HS-5 (cell line): ENCODE measurements around the gene TTC33.
"Not testable (repeated sequence)": the region's sequence is repeated elsewhere in the genome, so short reads cannot be mapped to it uniquely, and the experiment has no call there.

ENCODE experiments used
- DNase-seq: peaks from one replicate; pipeline ENCODE4 v3.0.0-alpha.2; 2012; ENCODE audit warnings: low read depth

Gene TTC33, protein sequence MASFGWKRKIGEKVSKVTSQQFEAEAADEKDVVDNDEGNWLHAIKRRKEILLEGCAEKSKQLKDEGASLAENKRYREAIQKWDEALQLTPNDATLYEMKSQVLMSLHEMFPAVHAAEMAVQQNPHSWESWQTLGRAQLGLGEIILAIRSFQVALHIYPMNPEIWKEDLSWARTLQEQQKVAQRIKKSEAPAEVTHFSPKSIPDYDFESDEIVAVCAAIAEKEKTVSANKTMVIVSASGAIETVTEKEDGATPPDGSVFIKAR

DNA sequence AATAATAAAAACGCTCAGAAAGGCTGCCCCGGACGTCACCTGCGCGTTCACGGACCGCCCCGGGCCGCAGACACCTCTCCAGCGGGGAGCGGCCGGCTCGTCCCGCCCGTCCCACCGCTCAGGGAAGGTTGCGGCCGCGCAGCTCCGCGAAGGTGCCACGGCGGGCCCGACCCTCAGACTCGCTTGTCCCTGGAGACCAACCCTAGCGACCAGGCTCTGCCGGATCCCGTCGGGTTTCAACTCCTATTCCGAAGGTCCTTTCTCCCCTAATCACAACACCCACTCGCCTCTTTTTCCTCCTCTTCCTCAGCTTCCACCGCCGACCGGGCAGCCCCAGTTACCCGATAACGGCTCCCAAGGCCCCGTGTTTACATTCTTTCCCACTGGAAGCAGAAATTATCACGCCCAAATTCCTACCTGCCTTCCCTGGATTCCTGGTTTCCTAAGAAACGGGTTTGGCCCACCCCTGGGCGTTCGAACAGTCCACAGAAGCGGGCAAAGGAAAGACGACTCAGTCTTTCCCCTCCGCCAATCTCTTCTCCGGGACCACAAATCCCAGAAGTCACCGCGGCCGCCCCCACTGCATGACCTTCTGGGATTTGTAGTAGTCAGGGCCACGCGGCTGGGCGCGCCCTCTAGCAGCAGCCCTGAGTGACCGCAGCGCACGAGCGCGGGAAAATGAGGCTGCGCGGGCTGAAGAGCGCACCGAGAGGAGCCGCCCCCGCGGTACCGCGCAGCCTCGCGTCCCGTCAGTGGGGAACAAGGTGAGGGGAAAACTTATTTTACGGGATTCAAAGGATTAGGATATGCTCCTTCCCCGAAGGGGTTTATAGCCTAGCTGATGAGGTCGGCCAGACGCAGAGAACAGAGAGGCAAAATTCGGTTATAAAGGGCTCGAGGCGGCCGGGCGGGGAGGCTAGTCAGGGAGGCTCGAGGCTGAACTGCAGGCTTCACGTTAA lies at the start of gene TTC33:
TSS of gene TTC33 (minus strand) at position 555 of the 959 bp plus-strand sequence. CDS start 8,943 bp downstream, outside the sequence.
- peak; percentile 86 for DNase-seq

DNA sequence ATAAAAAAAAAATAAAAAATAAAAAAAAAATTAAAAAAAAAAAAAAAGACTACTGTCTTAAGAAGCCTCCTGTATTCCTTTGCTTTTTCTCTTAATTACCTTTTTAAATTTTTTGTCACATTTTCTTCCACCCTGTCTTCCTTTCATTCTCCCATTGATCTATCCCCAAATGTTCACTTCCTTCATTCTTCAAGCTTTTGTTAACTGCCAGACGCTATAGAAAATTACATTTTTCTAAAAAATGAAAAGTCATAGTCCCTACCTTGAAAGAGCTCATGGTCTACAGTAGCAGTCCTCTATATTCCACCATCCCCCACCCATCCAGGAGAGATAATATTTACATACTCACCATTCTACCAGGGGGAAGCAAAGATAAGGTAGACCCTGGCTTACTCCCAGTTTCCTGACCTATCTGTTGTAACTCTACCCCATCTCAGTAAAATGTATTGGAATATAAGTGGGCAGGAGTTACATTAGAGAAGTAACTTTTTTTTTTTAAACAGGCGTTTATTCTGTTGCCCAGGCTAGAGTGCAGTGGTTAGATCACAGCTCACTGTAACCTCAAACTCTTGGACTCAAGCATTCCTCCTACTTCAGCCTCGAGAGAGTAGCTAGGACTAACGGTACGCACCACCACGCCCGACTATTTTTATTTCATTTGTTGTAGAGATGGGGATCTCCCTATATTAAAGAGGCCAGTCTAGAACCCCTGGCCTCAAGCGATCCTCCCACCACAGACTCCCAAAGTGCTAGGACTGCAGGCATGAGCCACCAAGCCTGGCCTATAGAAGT lies 46.2 kb upstream of the TTC33 start:
- no peak for DNase-seq

DNA sequence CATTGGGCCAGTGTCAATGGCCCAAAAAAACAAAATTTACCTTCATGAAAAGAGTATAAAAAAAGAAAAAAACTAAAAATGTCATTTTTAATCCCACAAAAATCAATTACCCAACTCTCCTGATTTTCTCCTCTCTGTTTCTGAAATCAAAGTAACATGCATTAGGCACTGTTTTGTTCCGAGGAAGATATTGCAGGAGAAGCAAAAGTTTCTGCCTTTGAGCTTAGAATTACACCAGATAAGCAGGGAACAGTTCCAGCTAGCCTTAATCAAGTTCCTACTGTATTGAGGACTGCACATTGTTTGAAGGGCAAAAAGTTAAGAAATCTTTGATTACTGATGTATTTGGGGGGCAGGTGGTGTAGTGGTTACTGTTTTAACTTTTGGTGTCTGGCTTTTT lies 43.5 kb upstream of the TTC33 start:
- DNase-seq, result no peak

DNA sequence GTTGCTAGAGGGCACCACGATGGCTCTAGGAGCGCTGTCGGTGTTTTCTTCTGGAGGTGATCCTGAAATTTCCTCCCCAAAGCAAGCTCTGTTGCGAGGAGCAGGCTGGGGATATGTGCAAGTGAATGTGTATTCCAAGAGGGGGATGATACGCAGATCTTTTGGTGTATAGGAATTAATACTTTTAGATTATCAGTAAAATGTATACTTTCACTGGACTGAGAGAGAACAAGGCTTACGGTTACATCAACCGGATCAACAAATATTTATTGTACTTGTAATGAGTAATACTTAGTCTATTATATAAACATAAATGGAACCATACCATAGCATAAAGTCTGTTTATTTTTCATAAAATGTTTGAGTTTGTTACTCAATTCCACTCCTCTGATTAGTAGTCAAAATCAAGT lies 43.0 kb upstream of the TTC33 start:
- no peak for DNase-seq

DNA sequence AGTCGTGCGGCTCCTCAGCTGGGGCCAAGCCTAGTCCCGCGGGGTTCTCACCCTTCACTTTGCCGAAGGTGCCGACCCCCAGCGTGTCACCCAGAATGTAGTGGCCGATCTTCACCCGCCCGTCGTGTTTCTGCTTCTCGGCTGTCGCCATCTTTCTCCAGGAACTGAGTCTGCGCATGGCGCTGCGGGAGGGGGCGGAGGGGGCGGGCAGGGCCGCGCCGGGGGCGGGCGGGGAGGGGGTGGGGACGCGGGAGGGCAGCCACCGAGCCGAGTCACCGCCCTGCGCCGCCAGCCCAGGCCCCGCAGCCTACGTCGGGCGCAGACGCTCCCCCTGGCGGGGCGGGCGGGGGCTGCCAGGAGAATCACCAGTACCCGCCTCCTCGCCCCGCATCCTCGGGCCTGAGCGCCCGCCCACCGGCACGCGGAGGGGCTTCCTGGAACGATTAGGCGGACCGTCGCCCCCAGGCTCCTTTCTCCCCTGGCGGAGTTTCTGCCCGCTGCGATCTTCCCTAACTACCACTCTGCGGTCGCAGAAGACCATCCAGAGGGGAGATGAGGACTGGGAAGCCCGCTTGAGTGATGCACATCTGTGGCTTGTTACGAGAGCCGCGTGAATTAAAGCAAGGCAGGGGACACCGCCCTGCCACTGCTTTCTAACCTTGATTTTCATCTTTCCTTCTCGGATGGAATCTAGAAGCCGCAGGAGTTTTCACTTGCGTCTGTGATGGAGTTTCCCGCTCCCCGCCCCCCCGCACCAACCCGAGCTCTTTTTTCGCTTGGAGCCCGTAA lies 42.4 kb upstream of the TTC33 start, which contains the start of gene PRKAA1:
TSS of gene PRKAA1 (minus strand) at position 363 of the 789 bp plus-strand sequence. CDS start at position 178, 185 bp downstream.
- DNase-seq, result peak; percentile 68

DNA sequence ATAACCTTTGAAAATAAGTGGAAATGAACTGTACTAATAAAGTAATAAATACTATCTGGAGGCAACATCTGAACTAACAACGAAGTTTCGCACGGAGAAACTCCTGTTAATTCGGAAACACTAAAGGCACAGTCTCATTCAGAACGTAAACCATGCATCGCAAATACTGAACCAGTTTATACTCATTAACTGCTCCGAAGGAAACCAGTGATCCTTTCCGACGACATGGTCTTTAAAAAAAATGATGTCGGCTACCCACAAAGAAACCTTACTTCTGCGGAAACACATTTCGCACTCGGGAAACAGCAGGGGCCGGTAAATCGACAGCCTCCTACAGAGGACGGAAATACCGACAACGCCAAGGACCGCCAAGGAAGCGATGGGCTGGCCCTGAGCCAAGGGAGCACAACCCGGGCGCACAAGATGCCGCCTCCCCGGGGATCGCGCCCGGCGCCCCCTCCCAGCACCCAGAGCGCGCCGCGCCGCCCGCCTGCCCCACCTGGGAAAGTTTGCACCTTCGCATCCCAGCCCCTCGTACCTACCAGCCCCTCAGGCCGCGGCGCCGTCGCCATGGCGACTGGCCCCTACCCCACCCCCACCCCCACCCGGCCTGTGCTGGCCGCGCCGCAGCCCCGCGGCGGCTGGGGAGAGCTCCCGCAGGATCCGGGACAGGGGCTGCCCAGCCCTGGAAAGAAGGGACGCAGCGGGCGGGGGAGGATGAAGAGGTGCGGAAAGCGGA lies 41.7 kb upstream of the TTC33 start:
- peak; percentile 55 for DNase-seq

DNA sequence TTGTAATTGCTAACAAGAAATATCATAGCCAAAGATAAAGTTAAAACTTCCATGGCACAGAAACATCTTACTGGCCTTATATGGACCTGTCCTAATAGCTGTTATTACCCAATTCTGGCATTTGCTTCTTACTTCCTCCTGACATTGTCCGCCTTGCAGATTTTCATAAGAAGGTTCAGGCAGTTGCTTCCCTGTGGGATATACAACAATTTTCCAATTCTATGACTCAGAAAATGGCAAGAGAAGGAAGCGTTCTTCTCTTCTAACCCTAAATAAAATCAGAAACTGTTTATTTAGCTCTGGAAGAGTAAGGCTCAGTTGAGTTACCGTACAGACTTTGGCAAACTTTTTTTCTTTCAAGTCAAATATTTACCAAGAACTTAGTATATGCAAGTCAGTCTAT lies 40.7 kb upstream of the TTC33 start:
- DNase-seq, result no peak

DNA sequence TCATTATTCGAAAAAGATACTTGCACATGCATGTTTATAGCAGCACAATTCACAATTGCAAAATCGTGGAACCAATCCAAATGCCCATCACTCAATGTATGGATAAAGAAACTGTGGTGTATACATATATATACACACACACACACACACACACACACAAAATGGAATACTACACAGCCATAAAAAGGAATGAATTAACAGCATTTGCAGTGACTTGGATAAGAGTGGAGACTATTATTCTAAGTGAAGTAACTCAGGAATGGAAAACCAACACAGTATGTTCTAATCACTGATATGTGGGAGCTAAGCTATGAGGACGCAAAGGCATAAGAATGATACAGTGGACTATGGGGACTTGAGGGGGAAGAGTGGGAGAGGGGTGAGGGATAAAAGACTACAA lies 39.1 kb upstream of the TTC33 start:
- not testable (repeated sequence) for DNase-seq

DNA sequence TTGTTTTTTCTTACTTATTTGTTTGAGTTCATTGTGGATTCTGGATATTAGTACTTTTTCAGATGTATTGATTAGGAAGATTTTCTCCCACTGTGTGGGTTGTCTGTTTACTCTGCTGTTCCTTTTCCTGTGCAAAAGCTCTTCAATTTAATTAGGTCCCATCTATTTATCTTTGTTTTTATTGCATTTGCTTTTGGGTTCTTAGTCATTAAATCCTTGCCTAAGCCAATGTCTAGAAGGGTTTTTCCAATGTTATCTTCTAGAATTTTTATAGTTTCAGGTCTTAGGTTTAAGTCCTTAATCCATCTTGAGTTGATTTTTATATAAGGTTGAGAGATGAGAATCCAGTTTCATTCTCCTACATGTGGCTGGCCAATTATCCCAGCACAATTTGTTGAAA lies 38.6 kb upstream of the TTC33 start:
- DNase-seq, result not testable (repeated sequence)

DNA sequence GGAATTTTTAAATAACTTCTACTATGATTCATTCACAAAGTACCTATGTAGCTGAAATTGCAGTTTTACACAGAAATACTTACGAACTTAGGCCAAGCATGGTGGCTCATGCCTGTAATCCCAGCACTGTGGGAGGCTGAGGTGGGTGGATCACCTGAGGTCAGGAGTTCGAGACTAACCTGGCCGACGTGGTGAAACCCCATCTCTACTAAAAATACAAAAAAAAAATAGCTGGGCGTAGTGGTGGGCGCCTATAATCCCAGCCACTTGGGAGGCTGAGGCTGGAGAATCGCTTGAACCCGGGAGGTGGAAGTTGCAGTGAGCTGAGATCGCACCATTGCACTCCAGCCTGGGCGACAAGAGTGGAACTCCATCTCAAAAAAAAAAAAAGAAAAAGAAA lies 36.9 kb upstream of the TTC33 start:
- not testable (repeated sequence) for DNase-seq

DNA sequence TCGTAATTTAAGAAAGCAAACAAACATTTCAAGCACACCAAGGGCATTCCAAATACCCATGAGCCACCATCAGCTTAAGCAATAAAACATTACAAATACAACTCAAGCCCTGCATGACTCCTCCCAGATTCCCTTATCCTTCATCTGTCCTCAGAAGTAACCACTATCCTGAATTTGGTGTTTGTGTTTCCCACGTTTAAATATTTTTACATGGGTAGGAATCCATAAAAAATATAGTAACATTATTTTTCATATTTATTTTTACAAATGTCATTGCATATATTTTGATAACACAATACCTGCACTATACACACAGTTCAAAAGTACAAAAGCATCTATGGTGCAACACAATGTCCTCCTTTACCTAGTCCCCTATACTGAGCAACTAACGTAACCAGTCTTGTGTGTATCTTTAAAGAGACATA lies 36.0 kb upstream of the TTC33 start:
- no peak for DNase-seq

DNA sequence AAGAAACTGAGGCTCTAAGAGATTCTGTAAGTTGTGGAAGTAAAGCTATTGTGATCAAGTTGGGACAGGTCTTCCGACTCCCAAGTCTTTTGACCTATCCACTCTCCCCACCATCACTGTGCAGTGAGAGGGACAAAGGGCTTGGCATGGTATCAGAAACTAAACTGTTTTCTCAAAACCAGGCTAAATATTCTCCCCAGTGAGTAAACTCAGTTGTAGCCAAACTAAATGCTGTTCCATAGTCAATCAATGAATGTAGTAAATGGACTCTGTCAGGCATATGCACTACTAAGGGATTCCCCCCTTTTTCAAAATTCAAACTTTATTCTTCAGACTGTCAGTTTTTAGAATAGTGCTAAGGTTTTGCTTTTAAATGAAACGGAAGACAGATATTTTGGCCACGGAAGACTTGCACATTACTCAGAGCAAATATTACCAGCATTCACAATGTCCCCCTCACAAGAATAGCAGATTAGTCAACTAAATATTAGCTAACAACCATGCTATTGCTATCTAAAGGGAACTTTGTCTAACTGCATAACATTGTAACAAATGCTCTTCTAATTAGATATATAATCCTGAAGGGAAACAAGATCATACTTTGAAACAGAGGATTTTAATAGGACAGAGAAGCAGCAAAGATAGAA lies 35.3 kb upstream of the TTC33 start:
- no peak for DNase-seq

DNA sequence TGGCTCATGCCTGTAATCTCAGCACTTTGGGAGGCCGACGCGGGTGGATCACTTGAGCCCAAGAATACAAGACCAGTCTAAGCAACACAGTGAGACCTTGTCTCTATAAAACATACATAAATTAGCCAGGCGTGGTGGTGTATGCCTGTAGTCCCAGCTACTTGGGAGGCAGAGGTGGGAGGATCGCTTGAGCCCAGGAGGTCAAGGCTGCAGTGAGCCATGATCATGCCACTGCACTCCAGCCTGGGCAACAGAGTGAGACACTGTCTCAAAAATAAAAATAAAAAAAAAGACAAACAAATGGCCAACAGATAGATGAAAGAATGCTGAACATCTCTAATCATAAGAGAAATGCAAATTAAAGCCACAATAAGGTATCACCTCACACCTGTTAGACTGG lies 33.2 kb upstream of the TTC33 start:
- not testable (repeated sequence) for DNase-seq

DNA sequence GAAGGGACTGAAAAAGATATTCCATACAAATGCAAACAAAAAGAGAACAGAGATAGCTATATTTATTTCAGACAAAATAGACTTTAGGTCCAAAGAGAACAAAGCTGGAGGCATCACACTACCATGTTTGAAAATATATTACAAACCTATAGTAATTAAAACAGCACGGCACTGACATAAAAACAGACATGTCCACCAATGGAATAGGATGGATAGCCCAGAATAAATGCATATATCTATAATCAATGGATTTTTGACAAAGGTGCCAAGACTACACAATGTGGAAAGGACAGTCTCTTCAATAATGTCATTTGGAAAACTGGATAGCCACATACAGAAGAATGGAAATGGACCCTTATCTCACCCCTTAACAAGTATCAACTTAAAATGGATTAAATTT lies 32.2 kb upstream of the TTC33 start:
- no peak for DNase-seq

DNA sequence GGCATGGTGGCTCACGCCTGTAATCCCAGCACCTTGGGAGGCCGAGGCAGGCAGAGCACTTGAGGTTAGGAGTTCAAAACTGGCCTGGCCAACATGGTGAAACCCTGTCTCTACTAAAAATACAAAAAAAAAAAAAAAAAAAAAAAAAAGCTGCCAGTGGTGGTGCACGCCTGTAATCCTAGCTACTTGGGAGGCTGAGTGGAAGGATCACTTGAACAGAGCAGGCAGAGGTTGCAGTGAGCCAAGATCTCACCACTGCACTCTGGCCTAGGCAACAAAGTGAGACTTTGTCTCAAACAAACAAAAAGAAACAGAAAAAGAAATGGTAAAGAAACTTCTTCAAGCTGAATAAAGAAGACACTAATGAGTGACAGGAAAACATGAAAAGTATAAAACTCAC lies 30.9 kb upstream of the TTC33 start:
- DNase-seq, result not testable (repeated sequence)

DNA sequence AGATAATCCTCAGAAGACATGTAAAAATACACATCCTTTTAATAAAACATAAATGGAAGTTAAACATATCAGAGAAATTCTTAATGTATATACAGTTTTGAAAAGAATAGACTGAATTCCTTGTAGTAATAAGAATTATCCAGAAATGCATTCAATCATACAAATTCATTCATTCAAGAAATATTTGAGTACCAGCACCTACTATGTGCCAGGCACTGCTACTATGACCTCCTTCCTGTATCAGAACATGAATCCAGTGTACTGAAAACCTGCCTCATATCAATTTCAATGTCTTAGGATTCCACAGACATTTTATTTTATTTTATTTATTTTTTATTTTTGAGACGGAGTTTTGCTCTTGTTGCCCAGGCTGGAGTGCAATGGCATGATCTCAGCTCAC lies 29.2 kb upstream of the TTC33 start:
- DNase-seq, result no peak

DNA sequence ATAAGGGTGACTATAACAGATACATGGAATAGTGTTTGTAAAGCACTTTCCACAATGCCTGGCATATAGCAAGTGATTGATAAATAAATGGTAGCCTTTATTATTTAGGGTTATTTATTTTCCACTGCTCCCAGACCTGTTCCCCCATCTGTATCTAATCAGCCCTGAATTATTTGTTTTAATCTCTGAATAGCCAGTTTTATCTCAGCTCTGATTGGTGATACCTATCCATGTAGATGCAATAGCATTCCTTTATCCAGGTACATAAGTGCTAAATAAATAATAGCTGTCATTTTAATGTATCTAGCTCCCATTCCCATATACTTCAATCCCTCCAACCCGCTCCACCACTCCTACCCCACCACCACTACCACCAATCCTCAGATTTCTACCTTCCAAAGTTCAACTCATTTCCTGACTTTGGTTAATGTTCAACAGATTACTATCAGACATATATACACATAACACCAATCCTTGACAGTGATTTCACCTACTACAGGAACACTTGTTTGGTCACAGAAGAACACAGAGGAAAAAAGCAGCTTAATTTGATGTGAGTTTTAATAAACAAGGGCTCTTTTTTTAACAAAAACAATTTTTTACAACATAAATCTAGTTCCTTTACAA lies 28.4 kb upstream of the TTC33 start:
- DNase-seq, result no peak

DNA sequence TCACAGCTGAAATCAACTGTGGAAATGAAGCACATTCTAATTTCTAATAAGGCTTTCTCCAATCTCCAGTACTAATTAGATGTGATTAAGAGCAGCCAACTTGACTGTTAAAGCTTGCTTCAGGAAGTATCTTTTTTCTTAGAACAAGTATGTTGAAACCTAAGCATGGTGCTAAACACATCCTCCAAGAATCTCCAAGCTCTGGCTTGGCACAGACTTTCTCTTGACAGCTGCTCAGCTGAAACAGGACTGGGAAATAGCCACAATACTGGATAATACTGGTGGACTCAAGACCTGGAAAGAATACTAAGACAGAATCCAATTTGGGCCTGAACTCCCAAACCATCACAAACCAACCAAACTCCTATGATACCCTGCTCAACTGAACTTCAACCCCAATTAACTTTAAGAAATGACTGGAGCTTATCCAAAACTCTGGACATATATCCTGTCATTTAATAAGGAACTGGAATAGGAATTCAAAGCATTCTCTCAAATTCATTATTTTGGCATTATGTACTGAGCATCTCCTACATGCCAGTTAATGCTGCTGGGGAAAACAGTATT lies 26.2 kb upstream of the TTC33 start:
- DNase-seq, result no peak

DNA sequence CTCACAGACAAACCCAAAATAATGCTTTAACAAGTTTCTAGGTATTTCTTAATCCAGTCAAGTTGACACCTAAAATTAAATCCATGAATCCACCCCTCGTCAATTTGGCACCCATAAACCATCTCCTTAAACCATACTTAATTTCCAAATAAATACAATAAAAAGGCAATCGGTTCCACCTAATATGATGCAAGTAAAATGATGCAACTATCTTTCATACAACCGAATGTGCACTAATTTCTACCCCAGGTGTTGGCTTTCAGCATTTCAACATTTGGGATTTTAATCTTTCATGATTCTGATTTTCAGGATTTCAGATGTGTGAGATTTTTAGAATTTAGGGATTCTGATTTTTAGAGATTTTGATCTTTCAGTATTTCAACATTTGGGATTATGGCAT lies 25.1 kb upstream of the TTC33 start:
- no peak for DNase-seq
